ENCODE results near the gene CCDC51.

The CCDC51 gene

GRCh38 chr3:48446043-48446424 lies 6.1 kb upstream of the CCDC51 start:
- TF ChIP-seq GATA2 (IDR thresholded peaks at IDR 0.05; ENCODE audit: low read depth, low read length): no peak
- TF ChIP-seq GATA3 (IDR thresholded peaks at IDR 0.05; ENCODE audit: low read depth, low read length): no peak

GRCh38 chr3:48445277-48445882 lies 5.5 kb upstream of the CCDC51 start:
- TF ChIP-seq GATA2 (IDR thresholded peaks at IDR 0.05; ENCODE audit: low read depth, low read length): no peak
- no peak for TF ChIP-seq GATA3 (IDR thresholded peaks at IDR 0.05; ENCODE audit: low read depth, low read length)

- TF ChIP-seq GATA3 (IDR thresholded peaks at IDR 0.05; ENCODE audit: low read depth, low read length) (no peak), GATA2 (IDR thresholded peaks at IDR 0.05; ENCODE audit: low read depth, low read length) (no peak)
Observed at GRCh38 chr3:48441940-48442339, 2.0 kb upstream of the CCDC51 start.

- TF ChIP-seq GATA2 (IDR thresholded peaks at IDR 0.05; ENCODE audit: low read depth, low read length): no peak
- no peak for TF ChIP-seq GATA3 (IDR thresholded peaks at IDR 0.05; ENCODE audit: low read depth, low read length)
Observed at GRCh38 chr3:48440590-48440958, 655 bp upstream of the CCDC51 start.

GRCh38 chr3:48437812-48438211 lies 2.1 kb downstream of the CCDC51 start:
- TF ChIP-seq GATA3 (IDR thresholded peaks at IDR 0.05; ENCODE audit: low read depth, low read length) (no peak), GATA2 (IDR thresholded peaks at IDR 0.05; ENCODE audit: low read depth, low read length) (no peak)

GRCh38 chr3:48436855-48437254 lies 3.1 kb downstream of the CCDC51 start:
- TF ChIP-seq GATA3 (IDR thresholded peaks at IDR 0.05; ENCODE audit: low read depth, low read length) (no peak), GATA2 (IDR thresholded peaks at IDR 0.05; ENCODE audit: low read depth, low read length) (no peak)

GRCh38 chr3:48436477-48436787 lies 3.5 kb downstream of the CCDC51 start:
- no peak for TF ChIP-seq GATA3 (IDR thresholded peaks at IDR 0.05; ENCODE audit: low read depth, low read length)
- TF ChIP-seq GATA2 (IDR thresholded peaks at IDR 0.05; ENCODE audit: low read depth, low read length): no peak

- TF ChIP-seq GATA3 (IDR thresholded peaks at IDR 0.05; ENCODE audit: low read depth, low read length) (no peak), GATA2 (IDR thresholded peaks at IDR 0.05; ENCODE audit: low read depth, low read length) (no peak)
Observed at GRCh38 chr3:48435774-48436476, 4.0 kb downstream of the CCDC51 start.

- TF ChIP-seq GATA3 (IDR thresholded peaks at IDR 0.05; ENCODE audit: low read depth, low read length) (no peak), GATA2 (IDR thresholded peaks at IDR 0.05; ENCODE audit: low read depth, low read length) (no peak)
Observed at GRCh38 chr3:48435223-48435595, 4.7 kb downstream of the CCDC51 start.

- no peak for TF ChIP-seq GATA2 (IDR thresholded peaks at IDR 0.05; ENCODE audit: low read depth, low read length)
- TF ChIP-seq GATA3 (IDR thresholded peaks at IDR 0.05; ENCODE audit: low read depth, low read length): no peak
Observed at GRCh38 chr3:48434591-48435222, 5.2 kb downstream of the CCDC51 start.

GRCh38 chr3:48433472-48434118 lies 6.3 kb downstream of the CCDC51 start:
- TF ChIP-seq GATA2 (IDR thresholded peaks at IDR 0.05; ENCODE audit: low read depth, low read length) (no peak), GATA3 (IDR thresholded peaks at IDR 0.05; ENCODE audit: low read depth, low read length) (no peak)

GRCh38 chr3:48432411-48433371 lies 7.2 kb downstream of the CCDC51 start:
- TF ChIP-seq GATA2 (IDR thresholded peaks at IDR 0.05; ENCODE audit: low read depth, low read length) (no peak), GATA3 (IDR thresholded peaks at IDR 0.05; ENCODE audit: low read depth, low read length) (no peak)

GRCh38 chr3:48431224-48432029 lies 8.5 kb downstream of the CCDC51 start:
- TF ChIP-seq GATA3 (IDR thresholded peaks at IDR 0.05; ENCODE audit: low read depth, low read length): no peak
- no peak for TF ChIP-seq GATA2 (IDR thresholded peaks at IDR 0.05; ENCODE audit: low read depth, low read length)

All from SH-SY5Y (cell line).